Measurements from ENCODE around the gene HDAC2. TPM values are rescaled to one million over a fixed set of nuclear protein-coding genes. Genes with fewer than 3 reads are reported as not detected.
A peak's percentile ranks its signal among the peaks of the same experiment; 100 is the strongest.

Gene HDAC2
- total RNA-seq, 1 donor from 2014 or later = 139 TPM

DNA sequence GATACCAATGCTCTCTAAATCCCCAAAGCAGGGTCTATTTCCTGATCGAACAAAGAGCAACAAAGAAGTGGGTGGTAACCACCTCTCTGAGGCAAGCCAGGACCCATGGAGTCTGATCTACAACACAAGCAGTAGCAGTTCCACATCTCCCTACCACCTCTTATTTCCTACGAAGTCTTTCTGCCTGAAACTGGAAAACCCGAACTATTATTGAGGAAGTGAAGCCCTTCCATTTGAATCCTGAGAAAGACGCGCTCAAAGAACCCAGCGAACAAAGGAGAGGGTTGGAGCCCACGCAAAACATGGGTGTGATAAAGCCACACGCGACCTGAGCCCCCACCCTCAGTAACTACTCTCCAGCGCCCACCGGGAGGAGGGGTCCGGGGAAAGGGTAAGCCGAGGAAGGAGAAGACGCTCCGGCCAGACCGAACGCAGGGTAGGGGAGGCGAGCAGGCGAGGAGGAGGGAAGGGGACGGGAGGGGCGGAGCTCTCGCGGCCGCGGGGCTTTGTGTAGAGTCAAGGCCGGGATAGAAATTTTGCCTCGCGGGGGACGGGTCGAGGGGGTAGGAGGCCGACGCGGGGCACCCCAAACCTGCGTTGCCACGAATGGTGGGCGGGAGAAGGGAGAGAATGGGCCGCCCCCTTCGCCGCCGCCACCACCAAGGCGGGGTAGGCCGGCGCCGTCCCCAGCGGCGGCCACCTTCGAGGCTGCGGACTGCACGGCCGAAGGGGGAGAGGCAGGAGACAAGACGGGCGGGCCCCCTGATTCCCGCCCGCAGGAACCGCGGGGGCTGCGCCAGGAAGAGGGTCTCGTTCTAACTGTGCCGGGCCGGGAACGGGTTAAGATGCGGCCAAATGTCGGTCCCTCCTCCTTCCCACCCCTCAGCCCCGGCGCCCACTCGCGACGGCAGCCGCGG lies 802 bp downstream of the HDAC2 start:
- TF ChIP-seq, protein P1, sequence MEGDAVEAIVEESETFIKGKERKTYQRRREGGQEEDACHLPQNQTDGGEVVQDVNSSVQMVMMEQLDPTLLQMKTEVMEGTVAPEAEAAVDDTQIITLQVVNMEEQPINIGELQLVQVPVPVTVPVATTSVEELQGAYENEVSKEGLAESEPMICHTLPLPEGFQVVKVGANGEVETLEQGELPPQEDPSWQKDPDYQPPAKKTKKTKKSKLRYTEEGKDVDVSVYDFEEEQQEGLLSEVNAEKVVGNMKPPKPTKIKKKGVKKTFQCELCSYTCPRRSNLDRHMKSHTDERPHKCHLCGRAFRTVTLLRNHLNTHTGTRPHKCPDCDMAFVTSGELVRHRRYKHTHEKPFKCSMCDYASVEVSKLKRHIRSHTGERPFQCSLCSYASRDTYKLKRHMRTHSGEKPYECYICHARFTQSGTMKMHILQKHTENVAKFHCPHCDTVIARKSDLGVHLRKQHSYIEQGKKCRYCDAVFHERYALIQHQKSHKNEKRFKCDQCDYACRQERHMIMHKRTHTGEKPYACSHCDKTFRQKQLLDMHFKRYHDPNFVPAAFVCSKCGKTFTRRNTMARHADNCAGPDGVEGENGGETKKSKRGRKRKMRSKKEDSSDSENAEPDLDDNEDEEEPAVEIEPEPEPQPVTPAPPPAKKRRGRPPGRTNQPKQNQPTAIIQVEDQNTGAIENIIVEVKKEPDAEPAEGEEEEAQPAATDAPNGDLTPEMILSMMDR (IDR thresholded peaks at IDR 0.05; ENCODE audit: insufficient read depth, low read length, poor library complexity, severe bottlenecking) = no peak
- DNase-seq (ENCODE audit: low read depth) = no peak
- H3K27me3 ChIP-seq (ENCODE audit: control insufficient read depth, insufficient read depth, low read length) = no peaks in the 10 kb centered on the region
- H3K4me3 ChIP-seq (ENCODE audit: low read depth, low read length) = peak overlapping the region; percentile 80
- H3K36me3 ChIP-seq (ENCODE audit: control insufficient read depth, insufficient read depth, low read length) = no peaks in the 10 kb centered on the region

DNA sequence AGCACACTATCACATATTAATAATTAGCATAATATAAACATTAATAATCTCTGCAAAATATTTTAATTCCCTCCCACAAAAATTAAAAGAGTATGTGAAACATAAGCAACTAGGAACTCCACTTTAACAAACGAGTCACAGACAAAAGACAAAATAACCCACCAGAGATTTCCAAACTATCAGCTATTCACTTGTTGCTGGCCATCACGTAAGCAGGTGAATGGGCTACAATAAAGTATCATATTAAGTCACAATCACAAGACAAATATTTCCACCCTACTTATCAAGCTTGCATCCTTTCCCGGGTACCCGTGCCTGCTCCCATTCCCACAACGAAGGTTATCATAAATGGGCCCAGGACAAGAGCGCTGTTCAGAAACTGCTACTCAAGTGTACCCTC lies 2.5 kb downstream of the HDAC2 start:
- peak overlapping the region; percentile 80 for H3K4me3 ChIP-seq (ENCODE audit: low read depth, low read length)

DNA sequence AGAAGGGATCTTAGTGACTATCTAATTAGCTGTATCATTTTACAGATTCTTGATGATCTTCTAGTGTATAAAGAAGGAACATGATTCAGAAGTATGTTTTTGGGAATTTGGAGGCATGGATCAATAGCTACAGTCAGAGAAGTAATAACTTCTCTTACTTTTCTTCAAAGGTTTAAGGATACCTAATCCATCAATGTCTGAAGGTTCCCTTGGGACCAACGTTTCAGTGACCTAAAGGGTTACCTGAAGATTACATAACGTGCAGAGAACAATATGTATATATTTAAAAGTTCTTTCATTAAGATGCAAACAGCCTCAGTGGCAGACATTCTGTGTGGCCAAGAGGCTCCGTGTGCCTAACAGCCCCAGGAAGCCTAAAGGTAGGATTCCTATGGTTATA lies 3.2 kb downstream of the HDAC2 start:
- Histone ChIP-seq H3K4me3 (ENCODE audit: low read depth, low read length) (no peak overlapping the region), H3K27me3 (ENCODE audit: control insufficient read depth, insufficient read depth, low read length) (no peaks in the 10 kb centered on the region), H3K36me3 (ENCODE audit: control insufficient read depth, insufficient read depth, low read length) (no peaks in the 10 kb centered on the region)
- DNase-seq (ENCODE audit: low read depth) = no peak
- TF ChIP-seq, protein P1 (IDR thresholded peaks at IDR 0.05; ENCODE audit: insufficient read depth, low read length, poor library complexity, severe bottlenecking) = no peak

More for the DNA sequence above, 2.5 kb downstream of the HDAC2 start:
- TF ChIP-seq, protein P1 (IDR thresholded peaks at IDR 0.05; ENCODE audit: insufficient read depth, low read length, poor library complexity, severe bottlenecking) = no peak
- Histone ChIP-seq H3K36me3 (ENCODE audit: control insufficient read depth, insufficient read depth, low read length) (no peaks in the 10 kb centered on the region), H3K27me3 (ENCODE audit: control insufficient read depth, insufficient read depth, low read length) (no peaks in the 10 kb centered on the region)
- no peak for DNase-seq (ENCODE audit: low read depth)

DNA sequence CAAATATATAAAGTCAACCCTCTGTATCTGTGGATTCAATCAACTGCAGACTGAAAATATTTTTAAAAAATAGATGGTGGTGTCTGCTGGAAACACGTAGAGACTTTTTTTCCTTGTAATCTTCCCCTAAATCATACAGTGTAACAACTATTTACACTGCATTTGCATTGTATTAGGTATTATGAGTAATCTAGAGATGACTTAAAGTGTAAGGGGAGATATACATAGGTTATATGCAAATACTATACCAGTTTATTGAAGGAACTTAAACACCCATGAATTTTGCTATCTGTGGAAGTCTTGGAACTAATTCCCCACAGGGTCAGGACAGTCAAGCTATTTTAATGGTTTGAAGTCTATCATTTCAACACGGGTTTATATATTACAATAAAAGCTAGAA lies 10.2 kb downstream of the HDAC2 start:
- DNase-seq (ENCODE audit: low read depth) = no peak

DNA sequence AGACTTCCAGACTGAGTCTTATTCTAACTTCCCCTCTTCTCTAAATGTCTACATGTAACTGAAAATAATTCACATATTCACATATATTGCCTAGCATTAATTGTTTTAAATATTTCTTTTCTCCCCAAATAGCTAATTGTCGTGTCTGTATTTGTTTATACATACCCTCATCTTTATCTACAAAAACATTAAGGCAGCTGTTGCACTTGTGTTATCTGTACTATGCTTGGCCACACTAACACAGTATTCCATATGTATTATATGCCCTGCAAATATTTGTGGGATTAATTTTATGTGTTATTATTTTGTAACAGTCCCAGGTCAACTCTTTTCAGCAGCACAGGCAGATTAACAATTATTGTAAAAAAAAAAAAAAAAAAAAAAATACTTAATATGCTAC lies 11.7 kb downstream of the HDAC2 start:
- Histone ChIP-seq H3K27me3 (ENCODE audit: control insufficient read depth, insufficient read depth, low read length) (no peaks in the 10 kb centered on the region), H3K36me3 (ENCODE audit: control insufficient read depth, insufficient read depth, low read length) (no peaks in the 10 kb centered on the region), H3K4me3 (ENCODE audit: low read depth, low read length) (no peak overlapping the region)
- no peak for DNase-seq (ENCODE audit: low read depth)
- TF ChIP-seq, protein P1 (IDR thresholded peaks at IDR 0.05; ENCODE audit: insufficient read depth, low read length, poor library complexity, severe bottlenecking) = no peak

More for the DNA sequence above, 10.2 kb downstream of the HDAC2 start:
- no peaks in the 10 kb centered on the region for H3K36me3 ChIP-seq (ENCODE audit: control insufficient read depth, insufficient read depth, low read length)
- H3K27me3 ChIP-seq (ENCODE audit: control insufficient read depth, insufficient read depth, low read length) = no peaks in the 10 kb centered on the region
- H3K4me3 ChIP-seq (ENCODE audit: low read depth, low read length) = no peak overlapping the region
- TF ChIP-seq, protein P1 (IDR thresholded peaks at IDR 0.05; ENCODE audit: insufficient read depth, low read length, poor library complexity, severe bottlenecking) = no peak
